ENCODE results near the gene FBXO36. TPM values are rescaled to one million over a fixed set of nuclear protein-coding genes. Genes with fewer than 3 reads are reported as not detected.

FBXO36 gene
- total RNA-seq, 1 donor from 2014 or later = 0.58 TPM

GRCh38 chr2:230042195-230042594 lies 119.9 kb downstream of the FBXO36 start:
- H3K4me1 ChIP-seq = no peaks in the 10 kb centered on the region
- H3K36me3 ChIP-seq = no peaks in the 10 kb centered on the region
- intact Hi-C loops (cut with micrococcal nuclease) = no loop called here
- H3K9me3 ChIP-seq (replicated peaks) = no peaks in the 10 kb centered on the region
- H3K27me3 ChIP-seq (ENCODE audit: low read depth) = no peaks in the 10 kb centered on the region
- H3K27ac ChIP-seq (replicated peaks) = no peak overlapping the region
- H3K4me3 ChIP-seq = no peak overlapping the region
- no peak for DNase-seq
- TF ChIP-seq CTCF (IDR thresholded peaks at IDR 0.05; ENCODE audit: borderline replicate concordance) = no peak

- H3K27ac ChIP-seq (replicated peaks) = no peak overlapping the region
- TF ChIP-seq CTCF (IDR thresholded peaks at IDR 0.05; ENCODE audit: borderline replicate concordance) = no peak
- intact Hi-C loops (cut with micrococcal nuclease) = no loop called here
- no peaks in the 10 kb centered on the region for H3K36me3 ChIP-seq
- H3K4me3 ChIP-seq = no peak overlapping the region
- H3K9me3 ChIP-seq (replicated peaks) = no peaks in the 10 kb centered on the region
- H3K4me1 ChIP-seq = no peaks in the 10 kb centered on the region
- no peaks in the 10 kb centered on the region for H3K27me3 ChIP-seq (ENCODE audit: low read depth)
- DNase-seq = no peak
These were observed 120.7 kb downstream of the FBXO36 start for GRCh38 chr2:230043025-230043424.

GRCh38 chr2:230043461-230043860 lies 121.2 kb downstream of the FBXO36 start:
- Histone ChIP-seq H3K4me3 (no peak overlapping the region), H3K4me1 (no peaks in the 10 kb centered on the region), H3K27me3 (ENCODE audit: low read depth) (no peaks in the 10 kb centered on the region), H3K9me3 (replicated peaks) (no peaks in the 10 kb centered on the region), H3K36me3 (no peaks in the 10 kb centered on the region), H3K27ac (replicated peaks) (no peak overlapping the region)
- DNase-seq = no peak
- intact Hi-C loops (cut with micrococcal nuclease) = no loop called here
- TF ChIP-seq CTCF (IDR thresholded peaks at IDR 0.05; ENCODE audit: borderline replicate concordance) = no peak

GRCh38 chr2:230046491-230046890 lies 124.2 kb downstream of the FBXO36 start:
- Histone ChIP-seq H3K27ac (replicated peaks) (no peak overlapping the region), H3K36me3 (no peaks in the 10 kb centered on the region), H3K4me1 (peaks cover 14% of the 10 kb centered on the region), H3K4me3 (no peak overlapping the region), H3K9me3 (replicated peaks) (no peaks in the 10 kb centered on the region), H3K27me3 (ENCODE audit: low read depth) (no peaks in the 10 kb centered on the region)
- intact Hi-C loops (cut with micrococcal nuclease) = no loop called here
- no peak for TF ChIP-seq CTCF (IDR thresholded peaks at IDR 0.05; ENCODE audit: borderline replicate concordance)
- no peak for DNase-seq

- no peak overlapping the region for H3K4me3 ChIP-seq
- no peak overlapping the region for H3K27ac ChIP-seq (replicated peaks)
- H3K9me3 ChIP-seq (replicated peaks) = no peaks in the 10 kb centered on the region
- H3K27me3 ChIP-seq (ENCODE audit: low read depth) = no peaks in the 10 kb centered on the region
- intact Hi-C loops (cut with micrococcal nuclease) = no loop called here
- no peaks in the 10 kb centered on the region for H3K36me3 ChIP-seq
- peaks cover 14% of the 10 kb centered on the region for H3K4me1 ChIP-seq
- DNase-seq = no peak
- TF ChIP-seq CTCF (IDR thresholded peaks at IDR 0.05; ENCODE audit: borderline replicate concordance) = no peak
These were observed 125.8 kb downstream of the FBXO36 start for GRCh38 chr2:230048010-230048671.

Measured in left ventricle myocardium inferior (tissue), 1 donor.